WTC11 (cell line): Measurements from ENCODE around the gene IFNGR2. TPM values are rescaled to one million over a fixed set of nuclear protein-coding genes. Genes with fewer than 3 reads are reported as not detected.

Source experiments
- ATAC-seq: fragments of 200-7000 bp; cut with Tn5 transposase; 2 replicates; pipeline ENCODE4 v1.10.0; 2021; ENCODE audit warnings: mild to moderate bottlenecking, moderate library complexity
- CTCF ChIA-PET: fragments of 300-600 bp; sonication (Branson Sonifier 250); formaldehyde crosslinking; loops from one replicate; lab custom pipeline; 2021; ENCODE audit warnings: antibody characterized with exemption; lab: Charles Lee
- POLR2A ChIA-PET: fragments of 350-600 bp; sonication (Branson Sonifier 250); formaldehyde crosslinking; loops from one replicate; lab custom pipeline; 2021; ENCODE audit warnings: antibody characterized with exemption; lab: Charles Lee
- DNase-seq: peaks from one replicate; pipeline ENCODE4 v3.0.0; 2021; ENCODE audit warnings: low spot score
- H3K27ac Mint-ChIP-seq: 2 replicates; pipeline ENCODE4 v1.8.0; 2021; ENCODE audit warnings: mixed read lengths
- H3K27me3 Mint-ChIP-seq: 2 replicates; pipeline ENCODE4 v1.8.0; 2021; ENCODE audit warnings: low read depth, mild to moderate bottlenecking, moderate library complexity, mixed read lengths
- H3K36me3 Mint-ChIP-seq: 2 replicates; pipeline ENCODE4 v1.8.0; 2021; ENCODE audit warnings: mixed read lengths
- H3K4me1 Mint-ChIP-seq: 2 replicates; pipeline ENCODE4 v1.8.0; 2022; ENCODE audit warnings: mixed read lengths
- H3K4me3 Mint-ChIP-seq: 2 replicates; pipeline ENCODE4 v1.8.0; 2021; ENCODE audit warnings: mild to moderate bottlenecking, moderate library complexity, mixed read lengths
- H3K9me3 Mint-ChIP-seq: 2 replicates; pipeline ENCODE4 v1.8.0; 2021; ENCODE audit warnings: mixed read lengths
- ELF4 ChIP-seq: sonication (generic); formaldehyde crosslinking; IDR thresholded peaks from 2 replicates; pipeline ENCODE4 v1.8.1; 2022; ENCODE audit warnings: low read depth, mild to moderate bottlenecking, moderate library complexity, missing genetic modification reagents
- MYBL2 ChIP-seq: sonication (generic); formaldehyde crosslinking; IDR thresholded peaks from 2 replicates; pipeline ENCODE4 v1.8.1; 2023; ENCODE audit warnings: mild to moderate bottlenecking, moderate library complexity, missing genetic modification reagents
- NFE2L1 ChIP-seq: sonication (generic); formaldehyde crosslinking; IDR thresholded peaks from 2 replicates; pipeline ENCODE4 v1.8.1; 2023; ENCODE audit warnings: missing genetic modification reagents
- PRRX2 ChIP-seq: fragments of 250-450 bp; sonication (Bioruptor Pico); IDR thresholded peaks from 2 replicates; pipeline ENCODE4 v1.8.0; 2021; ENCODE audit warnings: mild to moderate bottlenecking
- SMAD3 ChIP-seq: sonication (generic); formaldehyde crosslinking; IDR thresholded peaks from 2 replicates; pipeline ENCODE4 v1.8.0; 2022; ENCODE audit warnings: missing genetic modification reagents, mild to moderate bottlenecking, borderline replicate concordance
- ZNF263 ChIP-seq: sonication (generic); formaldehyde crosslinking; IDR thresholded peaks from 2 replicates; pipeline ENCODE4 v1.8.1; 2022; ENCODE audit warnings: low read depth, mild to moderate bottlenecking, moderate library complexity, missing genetic modification reagents
- ZNF317 ChIP-seq: sonication (generic); formaldehyde crosslinking; IDR thresholded peaks from 2 replicates; pipeline ENCODE4 v1.8.1; 2023; ENCODE audit warnings: low read depth, mild to moderate bottlenecking, moderate library complexity, missing genetic modification reagents, borderline replicate concordance
- total RNA-seq: library from RNA; stranded (reverse); gene quantifications from 3 replicates; pipeline ENCODE4 v1.2.3, GENCODE V29; 2021
- TF ChIP-seq, protein P1 (sequence below): sonication (generic); formaldehyde crosslinking; IDR thresholded peaks from 2 replicates; pipeline ENCODE4 v1.8.1; 2022; ENCODE audit warnings: low read depth, missing genetic modification reagents, borderline replicate concordance
- TF ChIP-seq, protein P2 (sequence below): sonication (generic); formaldehyde crosslinking; IDR thresholded peaks from 2 replicates; pipeline ENCODE4 v1.8.0; 2022; ENCODE audit warnings: mild to moderate bottlenecking, missing genetic modification reagents
- TF ChIP-seq, protein P3 (sequence below): sonication (generic); formaldehyde crosslinking; IDR thresholded peaks from 2 replicates; pipeline ENCODE4 v1.8.1; 2023; ENCODE audit warnings: mild to moderate bottlenecking, missing genetic modification reagents, borderline replicate concordance
- TF ChIP-seq, protein P4 (sequence below): fragments of 200-600 bp; IDR thresholded peaks from 2 replicates; pipeline ENCODE4 v1.8.0; 2022; ENCODE audit warnings: antibody characterized with exemption
- TF ChIP-seq, protein P5 (sequence below): sonication (generic); formaldehyde crosslinking; IDR thresholded peaks from 2 replicates; pipeline ENCODE4 v1.8.0; 2023; ENCODE audit warnings: missing genetic modification reagents
- TF ChIP-seq, protein P6 (sequence below): fragments of 250-450 bp; sonication (Bioruptor Pico); IDR thresholded peaks from 2 replicates; pipeline ENCODE4 v2.1.2; 2022; ENCODE audit warnings: mild to moderate bottlenecking, moderate library complexity
- TF ChIP-seq, protein P7 (sequence below): sonication (generic); formaldehyde crosslinking; IDR thresholded peaks from 2 replicates; pipeline ENCODE4 v1.8.0; 2022; ENCODE audit warnings: mild to moderate bottlenecking, missing genetic modification reagents

The IFNGR2 gene
- total RNA-seq, 1 experiment from 2014 or later: 34.1 TPM

DNA sequence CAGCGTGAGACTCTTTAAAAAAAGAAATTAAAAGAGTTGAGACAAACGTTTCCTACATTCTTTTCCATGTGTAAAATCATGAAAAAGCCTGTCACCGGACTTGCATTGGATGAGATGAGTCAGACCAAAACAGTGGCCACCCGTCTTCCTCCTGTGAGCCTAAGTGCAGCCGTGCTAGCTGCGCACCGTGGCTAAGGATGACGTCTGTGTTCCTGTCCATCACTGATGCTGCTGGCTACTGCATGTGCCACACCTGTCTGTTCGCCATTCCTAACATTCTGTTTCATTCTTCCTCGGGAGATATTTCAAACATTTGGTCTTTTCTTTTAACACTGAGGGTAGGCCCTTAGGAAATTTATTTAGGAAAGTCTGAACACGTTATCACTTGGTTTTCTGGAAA, 47.2 kb upstream of the IFNGR2 start (continued):
- TF ChIP-seq, protein P1, sequence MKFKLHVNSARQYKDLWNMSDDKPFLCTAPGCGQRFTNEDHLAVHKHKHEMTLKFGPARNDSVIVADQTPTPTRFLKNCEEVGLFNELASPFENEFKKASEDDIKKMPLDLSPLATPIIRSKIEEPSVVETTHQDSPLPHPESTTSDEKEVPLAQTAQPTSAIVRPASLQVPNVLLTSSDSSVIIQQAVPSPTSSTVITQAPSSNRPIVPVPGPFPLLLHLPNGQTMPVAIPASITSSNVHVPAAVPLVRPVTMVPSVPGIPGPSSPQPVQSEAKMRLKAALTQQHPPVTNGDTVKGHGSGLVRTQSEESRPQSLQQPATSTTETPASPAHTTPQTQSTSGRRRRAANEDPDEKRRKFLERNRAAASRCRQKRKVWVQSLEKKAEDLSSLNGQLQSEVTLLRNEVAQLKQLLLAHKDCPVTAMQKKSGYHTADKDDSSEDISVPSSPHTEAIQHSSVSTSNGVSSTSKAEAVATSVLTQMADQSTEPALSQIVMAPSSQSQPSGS (CRISPR knock-in tag): no peak
- TF ChIP-seq, protein P2, sequence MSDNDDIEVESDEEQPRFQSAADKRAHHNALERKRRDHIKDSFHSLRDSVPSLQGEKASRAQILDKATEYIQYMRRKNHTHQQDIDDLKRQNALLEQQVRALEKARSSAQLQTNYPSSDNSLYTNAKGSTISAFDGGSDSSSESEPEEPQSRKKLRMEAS (CRISPR knock-in tag): no peak
- TF ChIP-seq PRRX2 (CRISPR knock-in tag): no peak
- TF ChIP-seq NFE2L1 (CRISPR knock-in tag): no peak
- TF ChIP-seq, protein P3, sequence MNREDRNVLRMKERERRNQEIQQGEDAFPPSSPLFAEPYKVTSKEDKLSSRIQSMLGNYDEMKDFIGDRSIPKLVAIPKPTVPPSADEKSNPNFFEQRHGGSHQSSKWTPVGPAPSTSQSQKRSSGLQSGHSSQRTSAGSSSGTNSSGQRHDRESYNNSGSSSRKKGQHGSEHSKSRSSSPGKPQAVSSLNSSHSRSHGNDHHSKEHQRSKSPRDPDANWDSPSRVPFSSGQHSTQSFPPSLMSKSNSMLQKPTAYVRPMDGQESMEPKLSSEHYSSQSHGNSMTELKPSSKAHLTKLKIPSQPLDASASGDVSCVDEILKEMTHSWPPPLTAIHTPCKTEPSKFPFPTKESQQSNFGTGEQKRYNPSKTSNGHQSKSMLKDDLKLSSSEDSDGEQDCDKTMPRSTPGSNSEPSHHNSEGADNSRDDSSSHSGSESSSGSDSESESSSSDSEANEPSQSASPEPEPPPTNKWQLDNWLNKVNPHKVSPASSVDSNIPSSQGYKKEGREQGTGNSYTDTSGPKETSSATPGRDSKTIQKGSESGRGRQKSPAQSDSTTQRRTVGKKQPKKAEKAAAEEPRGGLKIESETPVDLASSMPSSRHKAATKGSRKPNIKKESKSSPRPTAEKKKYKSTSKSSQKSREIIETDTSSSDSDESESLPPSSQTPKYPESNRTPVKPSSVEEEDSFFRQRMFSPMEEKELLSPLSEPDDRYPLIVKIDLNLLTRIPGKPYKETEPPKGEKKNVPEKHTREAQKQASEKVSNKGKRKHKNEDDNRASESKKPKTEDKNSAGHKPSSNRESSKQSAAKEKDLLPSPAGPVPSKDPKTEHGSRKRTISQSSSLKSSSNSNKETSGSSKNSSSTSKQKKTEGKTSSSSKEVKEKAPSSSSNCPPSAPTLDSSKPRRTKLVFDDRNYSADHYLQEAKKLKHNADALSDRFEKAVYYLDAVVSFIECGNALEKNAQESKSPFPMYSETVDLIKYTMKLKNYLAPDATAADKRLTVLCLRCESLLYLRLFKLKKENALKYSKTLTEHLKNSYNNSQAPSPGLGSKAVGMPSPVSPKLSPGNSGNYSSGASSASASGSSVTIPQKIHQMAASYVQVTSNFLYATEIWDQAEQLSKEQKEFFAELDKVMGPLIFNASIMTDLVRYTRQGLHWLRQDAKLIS (CRISPR knock-in tag): no peak
- TF ChIP-seq SMAD3 (CRISPR knock-in tag): no peak
- no peak for TF ChIP-seq ZNF263 (CRISPR knock-in tag)
- TF ChIP-seq, protein P4, sequence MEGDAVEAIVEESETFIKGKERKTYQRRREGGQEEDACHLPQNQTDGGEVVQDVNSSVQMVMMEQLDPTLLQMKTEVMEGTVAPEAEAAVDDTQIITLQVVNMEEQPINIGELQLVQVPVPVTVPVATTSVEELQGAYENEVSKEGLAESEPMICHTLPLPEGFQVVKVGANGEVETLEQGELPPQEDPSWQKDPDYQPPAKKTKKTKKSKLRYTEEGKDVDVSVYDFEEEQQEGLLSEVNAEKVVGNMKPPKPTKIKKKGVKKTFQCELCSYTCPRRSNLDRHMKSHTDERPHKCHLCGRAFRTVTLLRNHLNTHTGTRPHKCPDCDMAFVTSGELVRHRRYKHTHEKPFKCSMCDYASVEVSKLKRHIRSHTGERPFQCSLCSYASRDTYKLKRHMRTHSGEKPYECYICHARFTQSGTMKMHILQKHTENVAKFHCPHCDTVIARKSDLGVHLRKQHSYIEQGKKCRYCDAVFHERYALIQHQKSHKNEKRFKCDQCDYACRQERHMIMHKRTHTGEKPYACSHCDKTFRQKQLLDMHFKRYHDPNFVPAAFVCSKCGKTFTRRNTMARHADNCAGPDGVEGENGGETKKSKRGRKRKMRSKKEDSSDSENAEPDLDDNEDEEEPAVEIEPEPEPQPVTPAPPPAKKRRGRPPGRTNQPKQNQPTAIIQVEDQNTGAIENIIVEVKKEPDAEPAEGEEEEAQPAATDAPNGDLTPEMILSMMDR: no peak
- no peak for TF ChIP-seq ZNF317
- TF ChIP-seq, protein P5, sequence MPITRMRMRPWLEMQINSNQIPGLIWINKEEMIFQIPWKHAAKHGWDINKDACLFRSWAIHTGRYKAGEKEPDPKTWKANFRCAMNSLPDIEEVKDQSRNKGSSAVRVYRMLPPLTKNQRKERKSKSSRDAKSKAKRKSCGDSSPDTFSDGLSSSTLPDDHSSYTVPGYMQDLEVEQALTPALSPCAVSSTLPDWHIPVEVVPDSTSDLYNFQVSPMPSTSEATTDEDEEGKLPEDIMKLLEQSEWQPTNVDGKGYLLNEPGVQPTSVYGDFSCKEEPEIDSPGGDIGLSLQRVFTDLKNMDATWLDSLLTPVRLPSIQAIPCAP: no peak

DNA sequence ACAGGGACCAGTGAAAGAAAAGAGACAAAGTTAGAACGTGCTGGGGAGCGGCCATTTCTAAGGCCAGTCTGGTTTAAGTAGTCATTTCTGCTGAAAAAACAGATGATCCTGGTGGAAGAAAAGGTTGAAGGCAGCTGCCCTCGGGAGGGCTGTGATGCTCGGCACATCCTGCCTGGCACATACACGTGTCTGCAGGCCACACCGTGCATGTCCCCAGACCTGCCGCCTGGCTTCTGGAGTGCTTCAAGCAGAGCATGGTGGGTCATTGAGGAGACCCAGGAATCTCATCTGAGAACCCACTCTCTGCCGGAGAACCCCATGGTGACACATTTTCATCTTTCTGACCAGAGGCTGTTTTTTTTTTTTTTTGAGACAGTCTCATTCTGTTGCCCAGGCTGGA, 46.0 kb upstream of the IFNGR2 start:
- no peak for ATAC-seq
- TF ChIP-seq ELF4 (CRISPR knock-in tag): no peak
- no peak for TF ChIP-seq MYBL2 (CRISPR knock-in tag)
- TF ChIP-seq, protein P6, sequence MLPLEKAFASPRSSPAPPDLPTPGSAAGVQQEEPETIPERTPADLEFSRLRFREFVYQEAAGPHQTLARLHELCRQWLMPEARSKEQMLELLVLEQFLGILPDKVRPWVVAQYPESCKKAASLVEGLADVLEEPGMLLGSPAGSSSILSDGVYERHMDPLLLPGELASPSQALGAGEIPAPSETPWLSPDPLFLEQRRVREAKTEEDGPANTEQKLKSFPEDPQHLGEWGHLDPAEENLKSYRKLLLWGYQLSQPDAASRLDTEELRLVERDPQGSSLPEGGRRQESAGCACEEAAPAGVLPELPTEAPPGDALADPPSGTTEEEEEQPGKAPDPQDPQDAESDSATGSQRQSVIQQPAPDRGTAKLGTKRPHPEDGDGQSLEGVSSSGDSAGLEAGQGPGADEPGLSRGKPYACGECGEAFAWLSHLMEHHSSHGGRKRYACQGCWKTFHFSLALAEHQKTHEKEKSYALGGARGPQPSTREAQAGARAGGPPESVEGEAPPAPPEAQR (CRISPR knock-in tag): no peak
- TF ChIP-seq, protein P7, sequence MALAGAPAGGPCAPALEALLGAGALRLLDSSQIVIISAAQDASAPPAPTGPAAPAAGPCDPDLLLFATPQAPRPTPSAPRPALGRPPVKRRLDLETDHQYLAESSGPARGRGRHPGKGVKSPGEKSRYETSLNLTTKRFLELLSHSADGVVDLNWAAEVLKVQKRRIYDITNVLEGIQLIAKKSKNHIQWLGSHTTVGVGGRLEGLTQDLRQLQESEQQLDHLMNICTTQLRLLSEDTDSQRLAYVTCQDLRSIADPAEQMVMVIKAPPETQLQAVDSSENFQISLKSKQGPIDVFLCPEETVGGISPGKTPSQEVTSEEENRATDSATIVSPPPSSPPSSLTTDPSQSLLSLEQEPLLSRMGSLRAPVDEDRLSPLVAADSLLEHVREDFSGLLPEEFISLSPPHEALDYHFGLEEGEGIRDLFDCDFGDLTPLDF (CRISPR knock-in tag): no peak

More for the DNA sequence above, 46.0 kb upstream of the IFNGR2 start:
- H3K4me3 Mint-ChIP-seq: no peak overlapping the region
- H3K27ac Mint-ChIP-seq: no peak overlapping the region
- CTCF ChIA-PET: no interaction called here
- H3K4me1 Mint-ChIP-seq: peaks cover 13% of the 10 kb centered on the region
- peaks cover 19% of the 10 kb centered on the region for H3K36me3 Mint-ChIP-seq
- POLR2A ChIA-PET: interaction anchor here (0.7 kb wide), 1 partner anchor 60 kb away, joined by 3 read pairs; no protein-coding TSS in a partner anchor
- H3K27me3 Mint-ChIP-seq: no peaks in the 10 kb centered on the region
- no peaks in the 10 kb centered on the region for H3K9me3 Mint-ChIP-seq
- no peak for DNase-seq
